Embryonic facial prominence (tissue), 1 donor: ENCODE measurements around the gene STXBP5.

Source experiments
- DNase-seq: peaks from one replicate; pipeline ENCODE4 v3.0.0-alpha.2; 2016; ENCODE audit errors: extremely low spot score

The STXBP5 gene

DNA sequence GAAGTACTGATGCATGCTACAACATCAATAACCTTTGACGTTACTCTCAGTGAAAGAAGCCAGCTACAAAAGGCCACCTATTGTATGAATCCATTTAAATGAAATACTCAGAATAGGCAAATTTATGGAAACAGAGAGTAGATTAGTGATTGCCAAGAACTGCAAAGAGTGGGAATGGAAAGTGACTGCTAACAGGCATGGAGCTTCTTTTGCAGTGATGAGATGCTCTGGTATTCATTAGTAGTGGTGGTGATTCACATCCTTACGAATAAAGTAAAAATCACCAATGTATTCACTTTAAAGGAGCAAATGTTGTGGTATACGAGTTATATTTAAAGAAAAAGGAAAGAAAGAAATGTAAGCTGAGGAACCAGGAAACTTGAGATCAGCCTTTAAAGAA, 177.5 kb downstream of the STXBP5 start:
- DNase-seq = no peak

DNA sequence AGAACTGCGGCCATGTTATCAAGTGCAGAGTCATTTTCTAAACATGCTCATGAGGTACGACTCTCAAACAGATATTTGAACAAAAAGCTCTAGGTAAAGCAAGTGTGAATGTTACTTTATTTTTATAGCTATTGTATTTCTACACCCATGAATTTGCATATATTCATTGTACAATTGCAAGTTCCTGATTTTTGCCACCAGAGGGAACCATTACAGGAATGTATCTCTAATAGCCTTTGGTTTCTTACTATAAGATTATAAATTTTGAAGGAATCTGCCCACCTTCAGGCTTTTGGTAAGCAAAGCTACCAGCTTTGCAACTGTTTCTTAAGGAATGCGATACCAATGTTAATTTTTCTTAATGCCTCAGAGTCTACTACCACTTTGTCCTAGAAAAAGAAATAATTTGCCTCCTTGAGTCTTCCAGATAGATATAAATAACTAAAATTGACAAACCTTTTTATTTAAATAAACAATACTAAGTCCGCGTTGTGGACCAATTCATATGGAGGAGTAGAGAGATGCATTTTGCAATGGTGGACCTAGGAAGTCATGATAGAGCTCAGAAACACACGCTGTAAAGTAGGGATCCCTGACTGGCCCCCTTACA, 178.8 kb downstream of the STXBP5 start:
- DNase-seq = no peak

DNA sequence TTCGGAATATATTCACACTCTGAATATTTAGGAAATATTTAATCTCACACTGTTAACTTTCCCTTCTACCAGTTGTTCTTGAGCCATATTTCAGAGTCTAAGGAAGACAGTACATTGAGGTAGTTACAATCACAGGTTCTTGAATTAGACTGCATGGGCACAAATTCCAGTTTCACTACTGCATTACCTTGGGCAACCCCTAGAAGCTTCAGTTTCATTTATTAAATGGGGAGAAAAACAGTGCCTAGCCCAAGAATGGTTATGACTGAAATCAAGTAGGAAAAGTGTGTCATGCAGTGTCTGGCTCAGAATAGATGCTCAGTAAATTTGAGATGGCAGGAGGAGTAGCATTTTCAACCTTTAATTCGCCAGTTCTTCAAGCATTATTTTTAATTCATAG, 179.8 kb downstream of the STXBP5 start:
- no peak for DNase-seq

DNA sequence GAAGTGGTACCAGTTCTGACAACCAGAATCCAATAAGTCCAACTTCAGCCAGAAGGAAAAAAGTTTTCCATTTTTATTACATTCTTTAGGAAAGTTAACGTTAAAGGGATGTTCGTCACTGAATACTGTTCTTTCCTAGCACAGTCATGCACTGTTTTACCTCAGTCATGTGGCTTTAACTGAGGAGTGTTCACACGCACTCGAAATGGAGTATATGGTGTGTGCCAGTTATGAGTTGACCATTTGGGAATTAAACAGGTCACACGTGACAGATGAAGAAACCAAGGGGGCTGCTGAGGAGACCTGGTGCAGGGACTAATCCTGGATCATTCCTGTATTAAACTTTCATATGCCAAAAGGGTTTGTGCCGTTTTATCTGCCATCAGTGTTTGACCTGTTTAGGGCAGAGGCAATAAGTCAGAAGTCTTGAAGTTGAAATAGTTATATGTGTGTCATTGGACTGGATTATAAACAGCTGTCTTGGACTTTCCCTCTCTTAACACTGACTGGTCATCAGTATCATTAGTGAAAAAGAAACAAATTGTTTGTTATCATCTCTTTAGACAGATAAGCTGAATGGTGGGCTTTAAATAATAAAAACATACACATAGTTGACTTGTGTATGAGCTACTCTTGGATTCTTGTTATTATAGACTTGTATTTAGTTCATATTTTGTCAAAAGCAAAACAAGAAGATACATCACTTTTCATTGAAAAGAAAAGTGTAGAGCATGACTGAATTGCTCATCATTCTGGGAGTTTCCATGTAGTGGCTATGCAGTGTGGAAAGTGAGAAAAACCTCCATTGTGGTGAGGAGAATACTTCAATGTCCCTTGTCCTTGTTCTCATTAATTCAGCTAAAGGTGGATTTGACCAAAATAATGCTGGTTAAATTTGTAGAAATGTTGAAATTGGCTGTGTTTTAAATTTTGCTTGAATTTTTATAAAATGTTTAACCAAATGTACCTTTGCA, 180.8 kb downstream of the STXBP5 start:
- no peak for DNase-seq

DNA sequence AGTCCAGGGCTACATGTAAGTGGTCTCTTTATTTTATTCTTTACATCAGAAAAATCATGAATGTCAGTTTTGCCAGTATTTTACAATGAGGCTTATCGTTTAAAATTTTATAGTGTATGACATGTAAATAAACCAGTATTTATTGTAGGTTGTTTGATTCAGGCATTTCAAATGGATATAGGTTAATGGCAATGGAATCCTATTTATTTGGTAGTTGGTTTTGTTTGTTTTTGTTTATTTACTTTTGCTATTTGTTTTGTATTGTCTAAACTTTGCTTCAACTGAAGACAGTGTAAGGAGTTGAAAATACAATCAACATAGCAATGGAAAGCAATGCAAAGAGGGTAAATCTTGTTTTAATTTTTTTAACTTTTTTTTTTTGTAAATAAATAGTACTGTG, 185.2 kb downstream of the STXBP5 start:
- no peak for DNase-seq

DNA sequence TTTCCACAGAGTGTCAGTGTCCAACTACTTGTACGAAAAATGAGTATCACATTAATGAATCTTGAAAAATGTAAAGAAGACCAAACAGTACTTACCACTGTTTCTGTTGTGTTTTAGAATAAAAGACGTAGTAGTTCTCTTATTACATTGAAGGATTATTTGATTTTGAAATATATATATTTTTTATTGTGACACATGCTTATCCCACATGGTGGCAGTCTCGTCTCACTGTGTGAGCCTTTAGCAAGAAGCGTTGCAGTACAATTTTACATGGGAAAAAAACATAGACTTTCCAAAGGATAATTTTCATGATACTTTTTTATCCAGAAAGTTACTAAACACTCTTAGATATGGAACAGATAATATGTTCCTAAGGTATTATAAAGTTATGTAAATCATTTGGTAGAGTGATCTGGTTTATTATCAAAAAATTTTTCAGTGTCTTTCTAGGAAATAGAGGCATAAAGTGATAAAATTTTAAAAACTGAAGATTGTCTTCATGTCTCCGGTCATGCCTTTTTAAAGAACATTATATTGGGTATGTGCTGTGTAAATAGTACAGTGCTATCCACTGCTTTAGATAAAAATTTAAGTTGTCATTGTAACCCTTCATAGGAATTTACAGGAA, 186.8 kb downstream of the STXBP5 start:
- DNase-seq = peak; percentile 53

DNA sequence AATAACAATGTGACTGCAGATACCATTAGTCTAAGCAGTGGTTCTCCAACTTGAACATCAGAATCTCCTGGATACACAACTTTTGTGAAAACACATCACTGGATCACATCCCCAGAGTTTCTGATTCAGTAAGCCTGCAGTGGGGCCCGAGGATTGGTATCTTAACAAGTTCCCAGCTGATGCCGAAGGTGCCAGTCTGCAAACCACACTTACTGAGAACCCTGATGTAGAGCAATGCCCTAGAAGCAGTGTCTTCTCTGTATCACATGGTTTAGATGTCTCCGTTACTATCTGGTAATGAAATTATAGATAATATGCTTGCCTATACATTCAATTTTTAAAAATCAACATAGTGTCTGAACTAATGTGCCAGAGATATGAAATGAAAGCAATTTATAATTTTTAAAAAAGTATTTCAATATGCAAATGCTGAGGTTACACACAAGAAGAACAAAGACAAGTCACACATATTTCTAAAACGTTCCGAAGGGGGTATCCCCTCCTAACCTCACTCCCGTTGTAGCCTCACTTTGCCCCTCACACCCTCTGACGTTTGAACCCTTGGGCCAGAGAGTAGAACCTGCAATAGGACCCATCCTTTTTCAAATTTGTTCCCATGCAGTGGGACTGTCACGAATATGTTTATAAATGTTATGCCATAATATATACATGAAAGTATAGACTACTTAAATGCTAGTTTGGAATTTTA, 188.9 kb downstream of the STXBP5 start:
- DNase-seq = no peak

DNA sequence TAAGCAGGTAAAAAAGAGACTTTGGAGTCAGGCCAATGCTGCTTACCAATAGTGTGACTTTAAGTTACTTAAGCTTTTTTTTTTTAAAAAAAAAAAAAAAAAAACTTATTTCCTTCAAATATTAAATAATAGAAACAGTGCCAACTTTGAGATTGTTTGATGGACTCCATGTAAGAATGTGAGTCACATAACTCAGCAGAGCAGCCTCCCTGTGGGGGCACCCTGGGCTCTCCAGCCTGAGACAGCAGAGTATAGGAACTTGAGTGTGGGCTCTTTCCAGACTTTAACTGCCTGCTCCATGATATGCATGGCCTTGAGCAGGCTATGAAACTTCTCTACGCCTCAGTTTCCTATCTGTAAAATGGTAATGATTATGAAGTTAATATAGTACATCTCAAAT, 190.9 kb downstream of the STXBP5 start:
- DNase-seq = no peak

DNA sequence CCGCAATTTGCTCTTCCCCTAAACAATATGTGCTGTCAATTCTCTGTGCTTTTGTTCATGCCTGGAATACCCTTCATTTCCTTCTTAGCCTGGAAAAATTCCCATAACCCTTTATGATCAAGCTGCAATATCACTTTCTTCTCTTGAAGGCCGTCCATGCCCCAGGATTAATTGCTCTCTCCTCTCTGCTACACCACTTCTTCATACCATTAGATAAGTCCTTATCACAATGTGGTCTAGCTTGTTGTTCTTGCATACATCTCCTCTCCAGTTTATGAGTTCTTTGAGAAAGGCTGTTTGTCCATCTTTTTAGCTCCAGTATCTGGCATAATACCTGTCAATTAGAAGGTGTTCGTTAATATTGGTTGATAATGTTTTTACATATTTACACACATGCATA, 193.1 kb downstream of the STXBP5 start:
- no peak for DNase-seq

DNA sequence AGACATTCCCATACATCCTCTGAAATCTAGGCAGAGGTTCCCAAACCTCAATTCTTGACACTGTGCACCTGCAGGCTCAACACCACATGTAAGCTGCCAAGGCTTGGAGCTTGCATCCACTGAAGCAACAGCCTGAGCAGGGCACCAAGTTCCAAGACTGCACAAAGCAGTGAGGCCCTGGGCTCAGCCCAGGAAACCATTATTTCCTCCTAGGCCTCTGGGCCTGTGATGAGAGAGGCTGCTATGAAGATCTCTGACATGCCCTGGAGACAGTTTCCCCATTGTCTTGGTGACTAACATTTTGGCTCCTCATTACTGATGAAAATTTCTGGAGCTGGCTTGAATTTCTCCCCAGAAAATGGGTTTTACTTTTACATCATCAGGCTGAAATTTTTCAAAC, 196.8 kb downstream of the STXBP5 start:
- no peak for DNase-seq

DNA sequence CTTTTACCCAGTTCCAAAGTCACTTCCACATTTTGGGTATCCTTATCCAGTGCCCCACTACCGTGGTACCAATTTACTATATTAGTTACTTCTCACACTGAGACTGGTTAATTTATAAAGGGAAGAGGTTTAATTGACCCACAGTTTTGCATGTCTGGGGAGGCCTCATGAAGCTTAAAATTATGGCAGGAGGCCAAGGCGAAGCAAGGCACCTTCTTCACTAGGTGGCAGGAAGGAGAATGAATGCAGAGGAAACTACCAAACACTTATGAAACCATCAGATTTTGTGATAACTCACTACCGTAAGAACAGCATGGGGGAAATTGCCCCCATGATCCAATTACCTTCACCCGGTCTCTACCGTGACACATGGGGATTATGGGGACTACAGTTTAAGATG, 197.6 kb downstream of the STXBP5 start:
- DNase-seq = no peak

DNA sequence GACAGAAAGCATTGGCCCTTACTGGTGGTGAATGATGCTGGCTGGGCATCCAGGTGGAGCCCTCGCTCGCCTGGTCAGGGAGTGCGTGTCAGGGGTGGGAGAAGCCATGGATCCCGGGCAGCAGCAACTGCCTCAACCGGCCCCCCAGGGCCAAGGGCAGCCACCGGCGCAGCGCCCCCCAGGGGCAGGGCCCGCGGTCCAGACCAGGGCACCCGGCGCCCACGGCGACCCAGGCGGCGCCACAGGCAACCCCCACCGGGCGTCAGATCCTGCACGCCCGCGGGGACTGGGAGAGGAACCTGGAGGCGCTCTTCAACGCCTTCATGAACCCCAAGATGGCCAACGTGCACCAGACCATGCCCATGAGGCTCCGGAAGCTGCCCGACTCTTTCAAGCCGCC, 202.6 kb downstream of the STXBP5 start:
- DNase-seq = no peak

DNA sequence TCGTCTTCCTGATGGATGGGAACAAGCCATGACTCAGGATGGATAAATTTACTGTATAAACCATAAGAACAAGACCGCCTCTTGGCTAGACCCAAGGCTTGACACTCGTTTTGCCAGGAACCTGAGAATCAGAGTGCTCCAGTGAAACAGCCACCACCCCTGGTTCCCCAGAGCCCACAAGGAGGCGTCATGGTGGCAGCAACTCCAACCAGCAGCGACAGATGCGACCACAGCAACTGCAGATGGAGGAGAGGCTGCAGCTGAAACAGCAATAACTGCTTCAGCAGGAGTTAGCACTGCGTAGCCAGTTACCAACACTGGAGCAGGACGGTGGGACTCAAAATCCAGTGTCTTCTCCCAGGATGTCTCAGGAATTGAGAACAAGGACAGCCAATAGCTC, 203.4 kb downstream of the STXBP5 start:
- DNase-seq = no peak

DNA sequence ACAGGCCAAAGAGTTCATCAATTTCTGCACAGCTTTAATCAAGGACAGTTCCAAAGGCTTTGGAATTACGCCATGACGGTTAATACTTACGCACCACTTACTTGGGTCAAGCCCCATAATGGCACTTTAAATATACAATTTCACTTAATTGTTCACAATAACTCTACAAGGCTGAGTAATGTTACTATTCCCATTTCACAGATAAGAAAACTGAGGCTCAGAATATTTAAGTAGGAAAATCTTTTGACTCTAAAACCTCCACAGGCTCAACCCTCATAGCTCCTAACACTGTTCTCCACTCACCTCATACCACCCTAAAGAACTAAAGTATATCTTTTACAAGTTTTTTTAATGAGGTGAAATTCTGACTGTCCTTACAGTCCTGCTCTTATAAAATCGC, 212.4 kb downstream of the STXBP5 start:
- DNase-seq = no peak

DNA sequence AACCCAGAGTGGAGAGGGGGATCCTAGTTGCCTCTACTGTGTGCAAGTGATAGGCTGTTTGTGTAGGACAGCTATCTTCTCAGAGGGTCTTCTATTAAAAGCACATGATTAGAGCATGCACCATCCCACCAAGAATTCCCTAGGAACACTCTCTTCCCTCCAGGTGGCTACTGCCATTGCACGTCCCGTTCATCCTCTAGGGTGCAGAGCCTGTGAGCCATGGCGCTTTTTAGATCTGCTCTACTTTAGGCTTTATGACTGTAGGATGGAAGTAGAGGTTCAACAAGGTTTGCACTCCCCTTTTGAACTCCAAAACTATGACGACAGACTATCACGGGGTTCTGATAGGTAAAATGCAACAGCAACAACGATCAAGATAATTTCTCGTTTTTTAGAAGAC, 213.7 kb downstream of the STXBP5 start:
- no peak for DNase-seq

DNA sequence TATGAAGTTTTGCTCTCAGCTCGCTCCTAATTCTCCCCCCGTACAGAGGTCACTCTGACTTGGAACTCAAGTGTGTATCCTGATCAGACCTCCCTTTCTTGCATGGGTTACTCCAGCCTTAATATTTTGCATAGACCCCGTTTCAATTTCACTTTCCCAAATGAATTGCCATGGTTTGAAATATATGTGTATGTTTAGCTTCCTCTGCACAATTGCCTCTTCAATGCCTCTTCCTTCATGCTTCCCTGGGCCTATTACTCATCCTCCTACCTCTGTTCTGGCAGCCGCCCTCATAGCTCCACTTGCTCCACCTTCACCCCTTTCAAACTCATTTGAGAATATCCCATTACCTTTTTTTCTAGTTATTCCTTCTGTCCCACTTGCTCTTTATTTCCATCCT, 214.3 kb downstream of the STXBP5 start:
- DNase-seq = no peak

DNA sequence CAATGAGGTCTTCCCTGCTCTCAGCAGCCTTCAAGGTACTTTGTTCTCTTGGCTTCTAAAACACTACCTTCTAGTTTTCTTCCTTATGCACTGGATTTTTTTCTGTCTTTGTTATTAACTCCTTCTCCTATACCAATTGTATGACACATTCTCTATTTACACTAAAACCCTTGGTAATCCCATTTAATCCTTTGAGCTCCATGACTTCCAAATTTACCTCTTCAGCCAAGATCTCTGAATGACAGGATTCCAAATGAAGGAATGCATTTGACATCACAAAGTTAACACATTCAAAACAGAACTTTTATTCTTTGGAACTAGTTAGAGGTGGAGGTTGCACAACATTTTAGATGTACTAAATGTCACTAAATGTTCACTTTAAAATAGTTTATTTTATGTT, 217.7 kb downstream of the STXBP5 start:
- DNase-seq = no peak

DNA sequence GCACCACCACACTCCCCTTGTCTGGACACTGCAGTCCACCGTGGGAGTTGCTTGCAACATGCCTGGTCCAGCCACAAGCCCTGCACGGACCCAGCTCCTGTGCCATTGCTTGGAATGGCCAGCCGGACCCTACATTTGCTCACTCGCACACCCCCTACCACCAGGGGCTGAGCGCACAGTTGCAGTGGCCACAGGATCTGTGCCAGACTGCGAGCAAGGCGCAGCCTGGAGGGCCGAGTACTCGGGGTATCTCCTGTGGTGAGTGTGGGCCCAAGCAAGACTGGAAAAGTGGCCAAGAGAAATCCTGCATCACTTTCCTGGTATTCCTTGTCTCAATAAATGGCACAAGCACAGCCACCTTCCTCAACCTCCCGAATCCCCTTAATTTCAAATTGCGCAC, 218.9 kb downstream of the STXBP5 start:
- DNase-seq = no peak

DNA sequence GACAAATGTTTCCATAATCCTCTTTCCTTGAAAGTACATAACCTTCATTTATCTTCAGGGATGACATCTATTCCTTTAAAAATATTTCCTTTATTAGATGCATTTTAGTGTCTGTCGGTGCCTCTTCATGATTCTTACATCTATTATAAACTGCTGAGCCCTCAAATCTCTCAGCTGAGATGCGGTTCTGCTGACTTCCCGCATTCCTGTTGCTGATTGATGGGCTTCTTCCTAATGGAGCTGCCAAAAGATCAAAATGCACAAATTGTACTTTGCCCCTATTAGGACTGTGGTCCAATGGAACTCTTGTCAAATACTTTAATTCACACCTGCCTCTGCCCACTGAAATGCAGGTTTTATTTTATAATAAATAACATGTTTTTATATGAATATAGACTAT, 225.6 kb downstream of the STXBP5 start:
- no peak for DNase-seq

DNA sequence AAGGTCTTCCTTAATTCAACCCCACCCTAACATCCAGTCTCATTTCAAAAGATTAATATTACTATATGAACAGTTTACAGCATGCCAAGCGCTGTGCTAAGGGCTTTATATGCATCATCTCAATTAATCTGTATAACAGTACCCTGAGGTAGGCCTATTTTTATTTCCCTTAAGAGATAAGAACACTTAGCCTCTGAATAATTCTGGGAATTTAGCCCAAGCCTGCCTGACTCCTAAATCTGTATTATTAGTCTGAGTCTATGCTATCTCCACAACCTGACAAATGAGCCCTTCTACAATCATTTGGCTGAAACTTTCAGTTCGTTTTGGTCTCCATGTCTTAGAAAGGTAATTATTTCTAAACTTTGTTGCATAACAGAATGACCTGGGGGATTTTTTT, 226.6 kb downstream of the STXBP5 start:
- no peak for DNase-seq

DNA sequence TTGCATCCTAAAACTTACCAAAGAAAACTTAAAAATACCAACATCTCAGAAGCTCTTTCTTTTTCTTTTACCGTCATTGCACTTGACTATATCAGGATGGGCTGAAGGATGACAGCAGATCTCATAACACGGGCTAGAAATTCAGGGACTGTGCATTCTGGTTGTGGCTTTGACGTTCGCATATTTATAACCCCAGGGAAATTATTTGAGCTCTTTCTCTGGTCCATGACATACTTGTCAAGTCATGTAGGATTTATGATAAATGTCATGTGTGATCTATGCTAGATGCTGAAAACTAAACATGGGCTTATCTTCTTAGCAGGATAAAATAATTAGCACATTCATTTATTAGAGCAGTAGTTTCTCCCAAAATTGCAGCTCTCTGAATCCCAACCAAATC, 229.9 kb downstream of the STXBP5 start:
- DNase-seq = no peak

DNA sequence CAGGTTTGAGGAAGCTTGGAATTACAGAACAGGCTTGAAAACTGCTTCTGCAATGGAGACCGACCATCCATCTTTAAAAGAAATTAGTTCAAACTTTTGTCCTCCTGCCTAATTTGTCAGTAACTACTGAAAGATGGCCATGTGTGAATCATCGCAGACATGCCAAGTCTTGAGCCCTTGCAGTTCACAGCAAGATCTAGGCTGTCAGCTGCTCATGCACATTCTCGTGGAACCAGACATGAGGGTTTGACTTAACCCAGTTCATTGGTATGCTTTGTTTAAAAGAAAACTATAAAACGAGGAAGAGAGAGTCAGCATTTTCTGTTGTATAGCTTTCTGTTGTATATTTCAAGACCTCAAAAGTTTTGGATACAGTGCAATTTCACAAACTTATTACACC, 230.3 kb downstream of the STXBP5 start:
- DNase-seq = no peak
